ENCODE data around the gene CFDP1. TPM values are rescaled to one million over a fixed set of nuclear protein-coding genes. Genes with fewer than 3 reads are reported as not detected.

CFDP1 gene
- total and polyA plus RNA-seq, 2 donors (not counting 1 experiment from before 2014, with no cell fraction given) = 47.9 to 80.0 TPM

- Histone ChIP-seq H3K4me3 (replicated peaks in 1 of 4; ENCODE audit: control extremely low read depth in 1 of 4, insufficient read depth in 1 of 4, low read depth in 3 of 4, low read length in 4 of 4) (peak overlapping the region in 2 of 4 experiments; percentile 54 to 82), H3K79me2 (ENCODE audit: control insufficient read depth, insufficient read depth, low read length) (peaks cover 41% of the 10 kb centered on the region), H3K4me2 (ENCODE audit: extremely low read depth, insufficient read depth, low read length) (peak overlapping the region; percentile 87), H3K36me3 (ENCODE audit: control insufficient read depth, insufficient read depth, low read length) (no peaks in the 10 kb centered on the region), H3K4me1 (ENCODE audit: control insufficient read depth, extremely low read depth, insufficient read depth, low read length) (no peaks in the 10 kb centered on the region), H4K20me1 (ENCODE audit: control insufficient read depth, extremely low read depth, insufficient read depth, low read length) (no peaks in the 10 kb centered on the region), H2AFZ (ENCODE audit: low read length) (no peak overlapping the region), H3K9ac (ENCODE audit: insufficient read depth, low read length) (no peak overlapping the region), H3K9me3 (ENCODE audit: control insufficient read depth, insufficient read depth, low read depth, low read length) (no peaks in the 10 kb centered on the region), H3K27me3 (ENCODE audit: control insufficient read depth, insufficient read depth, low read length) (no peaks in the 10 kb centered on the region), H3K27ac (ENCODE audit: insufficient read depth, low read length) (no peak overlapping the region)
- no peak for TF ChIP-seq EZH2 (IDR thresholded peaks at IDR 0.05; ENCODE audit: low read length, missing control alignments)
- TF ChIP-seq CTCF (conservative IDR thresholded peaks at IDR 0.05 in 1 of 2, IDR thresholded peaks at IDR 0.05 in 1 of 2; ENCODE audit: low read depth in 1 of 2, low read length in 2 of 2) = no peak
- peak in 1 of 2 donors; percentile 12 for DNase-seq (ENCODE audit: low read depth in 2 of 2)
These were observed 29.5 kb upstream of the CFDP1 start for GRCh38 chr16:75462806-75463205.

DNA sequence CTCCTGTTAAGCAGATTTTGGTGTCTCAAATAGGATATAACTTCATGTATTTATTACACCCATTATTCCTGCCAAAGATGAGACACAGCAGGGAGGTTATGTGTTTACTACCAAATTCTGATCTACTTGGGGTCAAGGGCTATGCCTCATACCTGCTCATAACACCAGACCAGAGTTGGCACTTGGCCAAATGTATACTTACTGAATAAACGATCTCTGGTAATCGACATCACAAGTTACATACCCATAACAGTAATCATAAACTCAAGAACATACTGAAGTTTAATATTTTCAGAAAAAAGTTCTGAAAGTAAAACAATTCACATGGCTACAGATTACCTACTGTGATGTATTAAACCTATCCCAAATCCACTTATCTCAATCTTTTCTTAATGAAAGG lies 28.3 kb upstream of the CFDP1 start:
- H3K4me1 ChIP-seq (ENCODE audit: control insufficient read depth, extremely low read depth, insufficient read depth, low read length) = no peaks in the 10 kb centered on the region
- no peak overlapping the region for H3K4me2 ChIP-seq (ENCODE audit: extremely low read depth, insufficient read depth, low read length)
- DNase-seq (ENCODE audit: low read depth in 2 of 2) = no peak
- H3K4me3 ChIP-seq (replicated peaks in 1 of 4; ENCODE audit: control extremely low read depth in 1 of 4, insufficient read depth in 1 of 4, low read depth in 3 of 4, low read length in 4 of 4) = no peak overlapping the region
- no peak overlapping the region for H3K9ac ChIP-seq (ENCODE audit: insufficient read depth, low read length)
- no peak overlapping the region for H2AFZ ChIP-seq (ENCODE audit: low read length)
- H3K79me2 ChIP-seq (ENCODE audit: control insufficient read depth, insufficient read depth, low read length) = peaks cover 49% of the 10 kb centered on the region
- H3K27me3 ChIP-seq (ENCODE audit: control insufficient read depth, insufficient read depth, low read length) = no peaks in the 10 kb centered on the region
- no peak overlapping the region for H3K27ac ChIP-seq (ENCODE audit: insufficient read depth, low read length)
- TF ChIP-seq CTCF (conservative IDR thresholded peaks at IDR 0.05 in 1 of 2, IDR thresholded peaks at IDR 0.05 in 1 of 2; ENCODE audit: low read depth in 1 of 2, low read length in 2 of 2) = no peak
- no peak for TF ChIP-seq EZH2 (IDR thresholded peaks at IDR 0.05; ENCODE audit: low read length, missing control alignments)
- no peaks in the 10 kb centered on the region for H3K9me3 ChIP-seq (ENCODE audit: control insufficient read depth, insufficient read depth, low read depth, low read length)
- no peaks in the 10 kb centered on the region for H3K36me3 ChIP-seq (ENCODE audit: control insufficient read depth, insufficient read depth, low read length)
- no peaks in the 10 kb centered on the region for H4K20me1 ChIP-seq (ENCODE audit: control insufficient read depth, extremely low read depth, insufficient read depth, low read length)

DNA sequence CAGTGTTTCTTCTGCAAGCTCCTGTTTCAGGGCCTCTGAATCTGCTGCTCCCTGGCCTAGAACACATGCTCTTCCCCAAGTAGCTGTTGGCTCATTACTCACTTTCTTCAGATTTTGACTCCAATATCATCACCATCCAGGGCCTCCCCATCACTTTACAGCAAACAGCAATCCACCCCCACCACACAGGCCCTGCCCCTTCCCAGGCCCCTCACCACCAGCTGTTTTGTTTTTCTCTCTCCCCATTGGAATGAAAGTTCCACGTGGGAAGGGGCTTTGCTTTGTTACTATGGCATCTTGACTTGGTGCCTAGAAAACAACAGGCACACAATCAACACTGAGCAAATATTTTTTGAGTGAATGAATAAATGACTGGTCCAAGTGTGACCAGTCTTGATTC lies 27.1 kb upstream of the CFDP1 start:
- Histone ChIP-seq H3K4me3 (replicated peaks in 1 of 4; ENCODE audit: control extremely low read depth in 1 of 4, insufficient read depth in 1 of 4, low read depth in 3 of 4, low read length in 4 of 4) (no peak overlapping the region), H3K9me3 (ENCODE audit: control insufficient read depth, insufficient read depth, low read depth, low read length) (no peaks in the 10 kb centered on the region), H3K36me3 (ENCODE audit: control insufficient read depth, insufficient read depth, low read length) (no peaks in the 10 kb centered on the region), H3K4me2 (ENCODE audit: extremely low read depth, insufficient read depth, low read length) (no peak overlapping the region), H2AFZ (ENCODE audit: low read length) (no peak overlapping the region), H3K4me1 (ENCODE audit: control insufficient read depth, extremely low read depth, insufficient read depth, low read length) (no peaks in the 10 kb centered on the region), H3K9ac (ENCODE audit: insufficient read depth, low read length) (no peak overlapping the region), H3K27me3 (ENCODE audit: control insufficient read depth, insufficient read depth, low read length) (no peaks in the 10 kb centered on the region), H3K79me2 (ENCODE audit: control insufficient read depth, insufficient read depth, low read length) (peaks cover 49% of the 10 kb centered on the region), H3K27ac (ENCODE audit: insufficient read depth, low read length) (no peak overlapping the region), H4K20me1 (ENCODE audit: control insufficient read depth, extremely low read depth, insufficient read depth, low read length) (no peaks in the 10 kb centered on the region)
- TF ChIP-seq CTCF (conservative IDR thresholded peaks at IDR 0.05 in 1 of 2, IDR thresholded peaks at IDR 0.05 in 1 of 2; ENCODE audit: low read depth in 1 of 2, low read length in 2 of 2) = no peak
- TF ChIP-seq EZH2 (IDR thresholded peaks at IDR 0.05; ENCODE audit: low read length, missing control alignments) = no peak
- peak in 1 of 2 donors; percentile 27 for DNase-seq (ENCODE audit: low read depth in 2 of 2)

All from fibroblast of lung (primary cell).